Chondrocyte (in vitro differentiated cells): ENCODE data around the gene ANKRD13D. TPM values are rescaled to one million over a fixed set of nuclear protein-coding genes. Genes with fewer than 3 reads are reported as not detected.
A peak's percentile ranks its signal among the peaks of the same experiment; 100 is the strongest.

Experiments used
- DNase-seq: peaks from one replicate; pipeline ENCODE4 v3.0.0; 2021; ENCODE audit warnings: mixed read lengths, low spot score
- H3K27ac Mint-ChIP-seq: one replicate; pipeline ENCODE4 v1.8.0; 2021; ENCODE audit warnings: mild to moderate bottlenecking, moderate library complexity, mixed read lengths; ENCODE audit not compliant: unreplicated experiment
- H3K27me3 Mint-ChIP-seq: 2 replicates; pipeline ENCODE4 v1.8.0; 2021; ENCODE audit warnings: low read depth, mixed read lengths
- H3K36me3 Mint-ChIP-seq: 2 replicates; pipeline ENCODE4 v1.8.0; 2021; ENCODE audit warnings: low read depth, mixed read lengths
- H3K4me1 Mint-ChIP-seq: 2 replicates; pipeline ENCODE4 v1.8.0; 2021; ENCODE audit warnings: low read depth, mild to moderate bottlenecking, mixed read lengths
- H3K4me3 Mint-ChIP-seq: one replicate; pipeline ENCODE4 v1.8.0; 2021; ENCODE audit warnings: mild to moderate bottlenecking, moderate library complexity, mixed read lengths; ENCODE audit not compliant: unreplicated experiment
- H3K9me3 Mint-ChIP-seq: 2 replicates; pipeline ENCODE4 v1.8.0; 2021; ENCODE audit warnings: low read depth, mixed read lengths
- total RNA-seq: library from RNA; stranded (reverse); gene quantifications from 3 replicates; pipeline ENCODE4 v1.2.1, GENCODE V29; 2021
- TF ChIP-seq, protein P1 (sequence below): fragments of 200-600 bp; sonication (generic); IDR thresholded peaks from 2 replicates; pipeline ENCODE4 v1.5.0; 2021; ENCODE audit warnings: antibody characterized with exemption, mild to moderate bottlenecking, moderate library complexity

The ANKRD13D gene
- total RNA-seq, 1 donor from 2014 or later = 40.0 TPM

- Mint-ChIP-seq H3K4me1 (peaks cover 62% of the 10 kb centered on the region), H3K36me3 (no peaks in the 10 kb centered on the region), H3K27me3 (no peaks in the 10 kb centered on the region), H3K9me3 (no peaks in the 10 kb centered on the region), H3K27ac (peak within 1 kb of the TSS; percentile 65), H3K4me3 (peak within 1 kb of the TSS; percentile 90)
- TF ChIP-seq, protein P1, sequence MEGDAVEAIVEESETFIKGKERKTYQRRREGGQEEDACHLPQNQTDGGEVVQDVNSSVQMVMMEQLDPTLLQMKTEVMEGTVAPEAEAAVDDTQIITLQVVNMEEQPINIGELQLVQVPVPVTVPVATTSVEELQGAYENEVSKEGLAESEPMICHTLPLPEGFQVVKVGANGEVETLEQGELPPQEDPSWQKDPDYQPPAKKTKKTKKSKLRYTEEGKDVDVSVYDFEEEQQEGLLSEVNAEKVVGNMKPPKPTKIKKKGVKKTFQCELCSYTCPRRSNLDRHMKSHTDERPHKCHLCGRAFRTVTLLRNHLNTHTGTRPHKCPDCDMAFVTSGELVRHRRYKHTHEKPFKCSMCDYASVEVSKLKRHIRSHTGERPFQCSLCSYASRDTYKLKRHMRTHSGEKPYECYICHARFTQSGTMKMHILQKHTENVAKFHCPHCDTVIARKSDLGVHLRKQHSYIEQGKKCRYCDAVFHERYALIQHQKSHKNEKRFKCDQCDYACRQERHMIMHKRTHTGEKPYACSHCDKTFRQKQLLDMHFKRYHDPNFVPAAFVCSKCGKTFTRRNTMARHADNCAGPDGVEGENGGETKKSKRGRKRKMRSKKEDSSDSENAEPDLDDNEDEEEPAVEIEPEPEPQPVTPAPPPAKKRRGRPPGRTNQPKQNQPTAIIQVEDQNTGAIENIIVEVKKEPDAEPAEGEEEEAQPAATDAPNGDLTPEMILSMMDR = peak; percentile 17
- peak; percentile 59 for DNase-seq
Measured at GRCh38 chr11:67266449-67267187, 22.5 kb upstream of the ANKRD13D start, which contains the start of gene GRK2. Gene GRK2 (plus strand): TSS chr11:67266473. CDS start chr11:67266700, 227 bp downstream.

DNA sequence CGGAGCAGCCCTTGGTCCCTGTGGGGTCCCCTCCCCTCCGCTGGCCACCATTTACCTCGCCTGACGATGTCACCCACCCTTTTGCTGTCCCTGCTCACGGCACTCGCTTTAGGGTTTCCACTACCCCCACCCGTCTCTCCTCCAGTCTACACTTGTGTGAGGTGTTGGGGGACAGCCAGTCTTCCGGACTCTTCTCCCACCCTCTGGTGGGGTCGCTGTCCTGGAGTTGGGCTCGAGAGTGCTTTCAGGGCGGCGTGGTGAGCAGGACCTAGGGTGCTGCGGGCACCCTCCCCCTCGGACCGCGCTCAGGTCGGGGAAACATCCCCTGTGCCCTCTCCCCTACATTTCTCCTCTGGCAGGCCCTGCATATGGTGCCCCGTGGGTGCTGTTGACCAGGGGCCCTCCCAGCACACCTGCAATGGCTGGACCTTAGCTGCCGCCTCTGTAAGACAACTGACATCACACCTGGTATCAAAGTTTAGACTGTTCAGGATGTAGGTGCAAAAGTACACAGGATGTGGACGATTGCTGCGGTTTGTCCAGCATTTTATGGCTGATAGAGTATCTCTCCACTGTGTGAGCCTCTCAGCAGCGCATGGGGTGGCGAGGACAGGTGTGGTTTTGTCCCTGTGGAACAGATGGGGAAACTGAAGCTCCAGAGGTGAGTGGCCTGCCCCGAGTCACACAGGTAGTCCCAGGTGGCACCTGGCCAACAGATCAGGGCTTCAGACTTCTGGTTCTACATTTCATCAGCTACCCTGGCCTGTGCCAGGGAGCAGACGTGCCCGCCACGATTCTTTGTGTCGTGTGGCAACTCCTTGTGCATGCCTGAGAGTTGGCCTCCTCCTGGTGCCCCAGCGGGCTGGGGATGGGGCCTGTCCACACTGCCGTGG lies 21.7 kb upstream of the ANKRD13D start:
- DNase-seq = peak; percentile 81
- H3K36me3 Mint-ChIP-seq = no peaks in the 10 kb centered on the region
- H3K4me1 Mint-ChIP-seq = peaks cover 60% of the 10 kb centered on the region
- TF ChIP-seq, protein P1 = no peak
- no peaks in the 10 kb centered on the region for H3K27me3 Mint-ChIP-seq
- peak overlapping the region; percentile 65 for H3K27ac Mint-ChIP-seq
- H3K4me3 Mint-ChIP-seq = peak overlapping the region; percentile 90
- no peaks in the 10 kb centered on the region for H3K9me3 Mint-ChIP-seq

DNA sequence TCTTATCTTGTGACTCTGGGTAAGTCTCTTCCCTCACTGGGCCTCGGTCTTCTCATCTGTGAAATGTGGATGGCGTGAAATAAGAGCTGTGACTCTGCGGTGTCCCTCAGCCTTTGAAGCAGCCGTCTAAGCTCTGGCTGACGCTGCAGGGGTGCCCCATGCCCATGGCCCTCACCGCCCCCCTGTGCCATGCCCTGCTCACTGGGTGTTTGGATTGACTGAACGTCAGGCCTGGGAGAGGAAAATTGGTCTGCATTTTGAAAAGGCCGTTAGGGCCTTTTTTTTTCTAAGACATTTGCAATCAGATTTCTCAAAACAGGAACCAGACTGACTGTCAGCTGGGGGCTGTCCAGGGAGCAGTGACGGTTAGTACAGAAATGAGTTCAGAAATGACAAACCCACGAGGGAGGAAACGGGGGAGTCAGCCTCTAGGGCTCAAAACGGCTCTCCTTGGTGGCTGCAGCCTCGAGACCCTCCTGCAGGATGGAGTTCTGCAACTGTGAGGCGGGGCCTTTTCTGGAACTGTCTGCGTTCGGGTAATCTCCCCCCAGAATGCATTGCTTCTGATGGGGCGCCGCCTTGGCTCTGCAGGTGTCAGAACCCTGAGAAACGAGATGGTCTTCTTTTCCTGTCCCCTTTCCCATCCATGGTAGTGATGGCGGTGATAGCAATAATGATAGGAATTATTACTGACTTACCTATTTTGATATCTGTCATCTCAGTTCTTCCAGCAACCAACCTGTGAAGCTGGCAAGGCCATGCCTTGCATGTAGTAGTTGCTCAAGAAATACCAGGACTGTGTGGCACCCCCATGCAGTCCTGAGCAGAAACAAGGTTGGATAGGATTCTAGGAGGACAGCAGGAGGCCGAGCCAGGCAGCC lies 20.8 kb upstream of the ANKRD13D start:
- H3K27ac Mint-ChIP-seq = peak overlapping the region; percentile 2
- TF ChIP-seq, protein P1 = no peak
- no peaks in the 10 kb centered on the region for H3K27me3 Mint-ChIP-seq
- no peaks in the 10 kb centered on the region for H3K36me3 Mint-ChIP-seq
- H3K4me1 Mint-ChIP-seq = peaks cover 53% of the 10 kb centered on the region
- H3K4me3 Mint-ChIP-seq = peak overlapping the region; percentile 90
- no peaks in the 10 kb centered on the region for H3K9me3 Mint-ChIP-seq
- DNase-seq = peak; percentile 26

DNA sequence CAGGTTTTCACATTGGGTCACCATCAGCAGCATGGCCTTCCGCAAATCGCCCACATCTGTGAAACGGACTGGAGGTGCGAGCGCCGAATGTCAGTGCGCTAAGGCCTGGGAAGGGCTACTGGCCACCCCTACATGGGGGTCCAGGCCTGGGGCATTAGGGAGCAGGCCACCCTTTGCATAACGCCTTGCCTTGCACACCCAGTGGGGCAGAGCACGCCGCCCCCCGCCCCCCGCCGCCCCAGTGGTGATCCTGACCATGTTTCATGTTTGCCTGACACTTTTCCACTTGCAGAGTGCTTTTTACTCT lies 20.2 kb upstream of the ANKRD13D start:
- peak; percentile 61 for DNase-seq
- no peaks in the 10 kb centered on the region for H3K36me3 Mint-ChIP-seq
- TF ChIP-seq, protein P1 = no peak
- no peak overlapping the region for H3K27ac Mint-ChIP-seq
- peaks cover 58% of the 10 kb centered on the region for H3K4me1 Mint-ChIP-seq
- no peaks in the 10 kb centered on the region for H3K27me3 Mint-ChIP-seq
- no peaks in the 10 kb centered on the region for H3K9me3 Mint-ChIP-seq
- H3K4me3 Mint-ChIP-seq = no peak overlapping the region
